ENCODE results near the gene PSMB3. TPM values are rescaled to one million over a fixed set of nuclear protein-coding genes. Genes with fewer than 3 reads are reported as not detected.

The PSMB3 gene
- total and polyA plus RNA-seq, 11 donors = 145 to 305 (median 199) TPM

DNA sequence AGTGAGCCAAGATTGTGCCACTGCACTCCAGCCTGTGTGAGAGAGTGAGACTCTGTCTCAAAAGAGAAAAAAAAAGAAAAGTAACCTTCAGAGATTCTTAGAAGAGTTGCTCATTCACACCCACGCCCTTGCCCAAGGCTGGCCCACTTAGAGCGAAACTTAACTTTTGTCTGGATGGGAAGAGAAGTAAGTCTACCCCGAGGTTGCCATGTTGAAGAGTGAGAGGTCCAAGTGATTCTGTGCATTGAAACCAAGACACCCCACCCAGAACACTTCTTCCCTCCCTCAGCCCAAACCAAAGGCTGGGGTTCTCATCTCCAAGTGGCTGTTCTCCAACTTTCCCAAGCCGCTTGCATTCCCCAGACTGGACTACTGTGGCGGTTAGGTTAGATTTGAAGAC lies 24.8 kb upstream of the PSMB3 start:
- peak overlapping the region in 3 of 12 donors; percentile 8 to 82 (median 23) for H3K27ac ChIP-seq
- WGBS, 4 donors = 90 to 94% (median 90%) methylated on average over 5 of the region's 5 CpGs
- no peaks in the 10 kb centered on the region for H3K9me3 ChIP-seq
- H3K4me1 ChIP-seq = peaks cover 0 to 62% (median 36%) of the 10 kb centered on the region in 12 donors
- TF ChIP-seq POLR2A (IDR thresholded peaks at IDR 0.05) (no peak), CTCF (IDR thresholded peaks at IDR 0.05) (no peak)
- no peak for DNase-seq
- ATAC-seq = no peak
- H3K27me3 ChIP-seq = no peaks in the 10 kb centered on the region
- H3K4me3 ChIP-seq = peak overlapping the region in 1 of 12 donors; percentile 15
- peaks cover 0 to 39% (median 24%) of the 10 kb centered on the region in 9 donors for H3K36me3 ChIP-seq
- intact Hi-C loops (cut with DNase I) = loop anchor here in 1 of 10 donors (2.0 kb wide), 1 partner anchor 21 kb away; no protein-coding TSS in a partner anchor

DNA sequence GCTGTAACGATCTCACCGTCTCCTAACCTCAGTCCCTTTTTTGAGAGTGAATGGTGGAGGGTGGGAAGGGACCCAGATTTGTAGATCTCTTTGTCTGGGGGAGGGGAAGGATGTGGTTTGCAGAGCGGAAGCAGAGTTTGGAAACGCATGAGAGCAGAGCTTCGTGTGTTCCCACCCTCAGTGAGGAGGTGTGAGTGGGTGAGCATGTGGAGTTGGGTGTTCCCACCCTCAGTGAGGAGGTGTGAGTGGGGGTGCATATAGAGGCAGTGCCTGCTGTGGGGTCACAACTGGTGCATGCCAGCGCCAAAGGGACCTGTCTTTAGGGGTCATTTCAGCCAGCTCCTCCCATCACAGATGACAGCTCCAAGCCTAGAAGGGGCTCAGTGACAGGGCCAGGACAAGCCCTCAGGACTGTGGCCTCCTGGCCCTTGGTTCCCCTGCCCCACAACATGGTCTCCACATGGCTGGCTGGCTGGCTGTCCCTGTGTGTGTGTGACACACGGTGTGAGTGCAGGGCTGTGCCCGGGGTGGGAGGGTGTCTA lies 24.2 kb upstream of the PSMB3 start:
- H3K4me3 ChIP-seq = peak overlapping the region in 1 of 12 donors; percentile 15
- no peaks in the 10 kb centered on the region for H3K27me3 ChIP-seq
- peak overlapping the region in 4 of 12 donors; percentile 8 to 98 (median 52) for H3K27ac ChIP-seq
- TF ChIP-seq CTCF (IDR thresholded peaks at IDR 0.05) = no peak
- DNase-seq = no peak
- no peak for ATAC-seq
- no peaks in the 10 kb centered on the region for H3K9me3 ChIP-seq
- H3K36me3 ChIP-seq = peaks cover 0 to 35% (median 25%) of the 10 kb centered on the region in 9 donors
- intact Hi-C loops (cut with DNase I) = loop anchor here in 1 of 10 donors (2.0 kb wide), 1 partner anchor 22 kb away; no protein-coding TSS in a partner anchor
- peaks cover 0 to 62% (median 41%) of the 10 kb centered on the region in 12 donors for H3K4me1 ChIP-seq
- WGBS, 4 donors = 66 to 81% (median 74%) methylated on average over 7 to 8 of the region's 8 CpGs

DNA sequence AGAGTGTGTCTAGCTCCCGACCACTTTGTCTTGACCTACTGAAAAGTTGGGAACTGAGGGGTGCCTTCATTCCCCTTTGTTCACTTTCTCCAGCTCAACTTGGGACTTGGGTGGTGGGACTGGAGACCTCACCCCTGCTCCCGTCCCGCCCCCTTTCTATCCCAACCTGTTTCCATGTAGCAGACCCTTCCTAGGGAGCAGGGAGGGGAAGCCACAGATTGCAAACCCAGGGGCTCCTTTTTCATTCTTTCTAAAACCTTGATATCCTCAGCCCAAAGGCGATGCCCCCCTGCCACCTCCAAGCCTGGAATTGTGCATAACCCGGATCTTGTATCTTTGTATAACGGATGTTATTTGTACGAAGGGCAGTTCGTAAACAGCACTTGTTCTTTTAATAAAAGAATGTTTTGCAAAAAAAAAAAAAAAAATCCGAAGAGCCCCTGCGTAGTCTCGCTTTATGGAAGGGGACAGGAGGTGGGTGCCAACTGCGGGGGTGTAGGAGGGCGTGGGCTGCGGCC lies 23.1 kb upstream of the PSMB3 start:
- Histone ChIP-seq H3K9me3 (no peaks in the 10 kb centered on the region), H3K27ac (peak overlapping the region; percentile 66 to 98 (median 92)), H3K4me3 (peak overlapping the region; percentile 20 to 98 (median 64)), H3K27me3 (no peaks in the 10 kb centered on the region), H3K4me1 (peaks cover 0 to 63% (median 39%) of the 10 kb centered on the region in 12 donors), H3K36me3 (peaks cover 0 to 37% (median 25%) of the 10 kb centered on the region in 9 donors)
- WGBS, 4 donors = 22 to 30% (median 28%) methylated on average over 14 of the region's 14 CpGs
- intact Hi-C loops (cut with DNase I) = loop anchor here in 1 of 10 donors (2.0 kb wide), 1 partner anchor 23 kb away; no protein-coding TSS in a partner anchor
- DNase-seq (no peak), ATAC-seq (no peak)
- TF ChIP-seq CTCF (IDR thresholded peaks at IDR 0.05) (no peak), POLR2A (IDR thresholded peaks at IDR 0.05) (no peak)

DNA sequence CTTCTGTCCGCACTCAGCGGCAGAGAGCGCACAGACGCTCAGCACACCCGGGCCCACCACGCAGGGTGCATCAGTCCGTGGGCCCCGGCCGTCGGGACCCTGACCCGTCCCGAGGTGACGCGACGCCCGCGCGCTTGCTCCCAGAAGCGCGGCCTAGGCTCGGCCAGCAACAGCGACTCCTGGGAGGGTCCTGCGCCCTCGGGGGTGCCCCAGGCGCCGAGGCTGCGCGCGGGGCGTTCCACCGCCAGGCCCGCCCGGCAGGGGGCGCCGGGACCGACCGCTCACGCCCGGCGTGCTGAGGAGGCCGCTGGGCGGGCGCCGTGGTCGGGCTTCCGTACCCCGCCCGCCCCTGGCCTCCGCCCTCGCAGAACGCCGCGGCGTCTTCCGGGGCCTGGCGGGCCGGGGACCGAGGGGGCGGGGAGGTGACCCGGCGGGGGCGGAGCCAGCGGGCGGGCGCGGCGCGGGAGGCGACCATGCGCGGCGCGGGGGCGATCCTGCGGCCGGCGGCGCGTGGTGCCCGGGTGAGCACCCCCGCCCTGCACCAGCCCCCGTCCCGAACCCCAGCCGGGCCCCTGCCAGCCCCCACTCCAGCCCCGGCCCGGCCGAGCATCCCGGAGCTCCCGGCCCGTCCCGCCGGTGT lies 22.5 kb upstream of the PSMB3 start, which contains the start of gene CISD3:
CISD3 (plus strand) TSS at position 456 of the 640 bp plus-strand sequence; CDS start at position 474, 18 bp downstream.
- intact Hi-C loops (cut with DNase I) = loop anchor here in 9 of 10 donors (1.0 to 10.0 kb wide), 9 partner anchors 19 to 265 kb away; partner anchors contain the start of genes PCGF2 (in 2 of the 9), PSMB3 (in 2 of the 9) and MLLT6 (in 1 of the 9)
- H3K4me1 ChIP-seq = peaks cover 0 to 63% (median 39%) of the 10 kb centered on the region in 12 donors
- peak; percentile 73 to 89 (median 84) for ATAC-seq

More for the DNA sequence above, 22.5 kb upstream of the PSMB3 start, which contains the start of gene CISD3:
- peak; percentile 89 to 95 (median 91) for DNase-seq
- Histone ChIP-seq H3K4me3 (peak within 1 kb of the TSS; percentile 53 to 98 (median 71)), H3K36me3 (peaks cover 0 to 34% (median 21%) of the 10 kb centered on the region in 9 donors), H3K27me3 (no peaks in the 10 kb centered on the region), H3K9me3 (no peaks in the 10 kb centered on the region), H3K27ac (peak within 1 kb of the TSS; percentile 85 to 98 (median 92))
- 0 to 1% (median 1%) methylated on average over 27 to 92 of the region's 92 CpGs for WGBS, 4 donors
- TF ChIP-seq CTCF (IDR thresholded peaks at IDR 0.05) = peak in 11 of 12 donors; percentile 51 to 90 (median 78)
- peak in 1 of 2 donors; percentile 51 for TF ChIP-seq POLR2A (IDR thresholded peaks at IDR 0.05)
